Hair follicular keratinocyte (primary cell): ENCODE data around the gene ZNF559. TPM values are rescaled to one million over a fixed set of nuclear protein-coding genes. Genes with fewer than 3 reads are reported as not detected.

Experiments used
- total RNA-seq: library from RNA; depleted of rRNA; stranded (reverse); fragments of >200 nt; gene quantifications from 2 replicates; pipeline ENCODE4 v1.2.3, GENCODE V29; 2015

Gene ZNF559
- total RNA-seq = 4.9 and 5.2 TPM in 2 replicates

GRCh38 chr19:9323919-9324583, at the start of gene ZNF559:
Gene ZNF559, plus strand, starts transcription at chr19:9324179. Its CDS starts 14,371 bp downstream, at chr19:9338550.

GRCh38 chr19:9309139-9309973, 14.6 kb upstream of the ZNF559 start, which contains the start of gene ZNF699:
Gene ZNF699, minus strand, starts transcription at chr19:9309838. Its CDS starts 4,719 bp downstream, at chr19:9305119.

GRCh38 chr19:9362905-9363304, 38.9 kb downstream of the ZNF559 start, which contains the start of gene ZNF177:
Gene ZNF177, plus strand, starts transcription at chr19:9363013. Its CDS starts 15,299 bp downstream, at chr19:9378312.

Other genes with a start within 250 kb of the ZNF559 start
- not detected in 2 replicates for gene OR1M1, start 237.1 kb upstream of the ZNF559 start, total RNA-seq
- gene OR7G2, start 216.7 kb upstream of the ZNF559 start, total RNA-seq = not detected in 2 replicates
- not detected in 2 replicates for gene OR7G1, start 208.4 kb upstream of the ZNF559 start, total RNA-seq
- gene OR7G3, start 197.2 kb upstream of the ZNF559 start, total RNA-seq = not detected in 2 replicates
- gene ZNF317, start 183.8 kb upstream of the ZNF559 start, total RNA-seq = 12.8 and 15.0 TPM in 2 replicates
- gene OR7D2, start 145.2 kb upstream of the ZNF559 start, total RNA-seq = under 0.01 TPM in 1 of 2 replicates, not detected in the other
- gene OR7D4, start 104.6 kb upstream of the ZNF559 start, total RNA-seq = not detected in 2 replicates
- gene OR7E24, start 73.2 kb upstream of the ZNF559 start, total RNA-seq = not detected in 2 replicates
- 10.9 and 19.1 TPM in 2 replicates for gene ZNF699, start 14.3 kb upstream of the ZNF559 start, total RNA-seq
- gene ZNF177, start 38.8 kb downstream of the ZNF559 start, total RNA-seq = 0.08 and 0.39 TPM in 2 replicates
- 7.1 and 8.8 TPM in 2 replicates for gene ZNF266, start 111.4 kb downstream of the ZNF559 start, total RNA-seq
- 0.16 and 0.19 TPM in 2 replicates for gene ZNF560, start 174.4 kb downstream of the ZNF559 start, total RNA-seq
- 5.3 and 6.4 TPM in 2 replicates for gene ZNF426, start 214.5 kb downstream of the ZNF559 start, total RNA-seq